ENCODE data around the gene SOX6.

GRCh38 chr11:16099343-16099900 is 256.9 kb downstream of the SOX6 start:
- no peak for TF ChIP-seq CTCF (IDR thresholded peaks at IDR 0.05; ENCODE audit: insufficient read depth, low read depth, low read length)
- no peak for TF ChIP-seq EZH2 (IDR thresholded peaks at IDR 0.05; ENCODE audit: insufficient read depth, low read length)

Data from astrocyte (in vitro differentiated cells and primary cell).